Measurements from ENCODE around the gene PTEN. TPM values are rescaled to one million over a fixed set of nuclear protein-coding genes. Genes with fewer than 3 reads are reported as not detected.

Gene PTEN
- total RNA-seq, 1 experiment from 2014 or later, result 33.3 TPM

- DNase-seq (ENCODE audit: low read depth), result no peak
Observed at GRCh38 chr10:87920538-87920937, 57.1 kb downstream of the PTEN start.

GRCh38 chr10:87921931-87922688 lies 58.7 kb downstream of the PTEN start:
- DNase-seq (ENCODE audit: low read depth), result no peak

- DNase-seq (ENCODE audit: low read depth), result no peak
Observed at GRCh38 chr10:87923233-87923632, 59.8 kb downstream of the PTEN start.

GRCh38 chr10:87925570-87925969 lies 62.1 kb downstream of the PTEN start:
- peak; percentile 10 for DNase-seq (ENCODE audit: low read depth)

DNA sequence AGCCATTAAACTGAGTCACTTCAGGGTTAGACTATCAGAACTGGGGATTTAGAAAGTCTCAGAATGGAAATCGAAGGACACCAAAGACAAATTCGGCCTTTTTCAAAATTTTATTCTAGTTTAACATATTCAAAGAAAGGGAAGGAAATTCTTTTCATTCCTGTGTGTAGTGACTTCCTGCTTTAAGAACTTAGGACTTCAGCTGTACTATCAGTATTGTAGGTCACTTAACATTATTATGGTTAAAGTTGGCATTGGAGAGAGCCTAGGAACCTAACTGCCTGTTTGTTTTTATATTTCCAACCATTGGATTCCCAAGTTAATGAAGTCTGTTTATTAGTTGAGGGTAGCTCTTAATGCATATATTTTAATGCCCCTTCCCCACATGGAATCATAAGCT lies 63.7 kb downstream of the PTEN start:
- DNase-seq (ENCODE audit: low read depth), result no peak

- DNase-seq (ENCODE audit: low read depth), result no peak
Observed at GRCh38 chr10:87928996-87929395, 65.6 kb downstream of the PTEN start.

DNA sequence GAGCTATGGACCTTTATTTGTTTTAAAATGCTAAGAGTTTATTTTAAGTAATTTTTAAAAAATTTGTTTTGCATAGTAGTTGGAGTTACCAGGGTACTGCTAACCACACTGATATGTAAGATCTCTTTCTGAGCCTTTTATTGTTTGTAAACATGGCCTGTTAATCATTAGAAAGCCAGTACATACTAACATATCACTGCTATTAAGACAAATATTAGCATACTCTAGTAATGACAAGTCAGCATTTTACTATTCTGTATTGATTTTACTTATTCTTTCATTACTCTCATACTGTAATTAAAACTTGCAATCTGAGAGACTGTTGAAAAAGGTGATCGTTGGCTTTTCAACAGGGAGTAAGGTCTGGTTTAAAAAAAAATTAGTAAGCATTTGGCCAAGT lies 66.7 kb downstream of the PTEN start:
- no peak for DNase-seq (ENCODE audit: low read depth)

DNA sequence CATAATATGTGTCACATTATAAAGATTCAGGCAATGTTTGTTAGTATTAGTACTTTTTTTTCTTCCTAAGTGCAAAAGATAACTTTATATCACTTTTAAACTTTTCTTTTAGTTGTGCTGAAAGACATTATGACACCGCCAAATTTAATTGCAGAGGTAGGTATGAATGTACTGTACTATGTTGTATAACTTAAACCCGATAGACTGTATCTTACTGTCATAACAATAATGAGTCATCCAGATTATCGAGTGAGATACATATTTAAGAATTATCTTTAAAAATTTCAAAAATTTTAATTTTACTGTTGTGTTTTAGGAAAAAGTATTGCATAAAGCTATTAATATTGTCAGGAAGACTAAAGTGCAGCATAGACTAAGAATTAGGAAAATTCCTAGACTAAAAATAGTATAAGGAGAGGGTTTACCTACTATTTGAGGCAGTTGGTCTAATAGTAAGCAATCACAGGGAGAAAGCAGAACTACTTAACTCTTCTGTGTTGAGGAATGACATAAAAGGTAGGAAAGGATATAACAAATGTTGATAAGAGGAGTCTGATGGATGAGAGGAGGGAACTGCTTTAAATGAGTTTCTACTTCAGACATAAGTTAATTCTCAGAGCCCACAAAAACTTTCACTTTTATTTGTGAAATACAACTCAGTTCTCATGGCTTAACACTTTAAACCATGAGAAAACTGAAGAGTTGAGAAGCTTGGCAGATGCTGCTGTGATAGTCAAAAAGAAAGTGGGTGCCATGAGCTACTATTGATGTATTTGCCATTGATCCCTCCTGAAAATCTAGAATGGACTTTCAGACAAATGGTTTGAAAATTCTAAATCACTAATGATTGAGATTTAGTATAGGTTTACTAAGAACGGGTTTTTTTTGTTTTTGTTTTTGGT lies 67.8 kb downstream of the PTEN start:
- no peak for DNase-seq (ENCODE audit: low read depth)

- DNase-seq (ENCODE audit: low read depth), result peak; percentile 3
Observed at GRCh38 chr10:87931836-87932230, 68.4 kb downstream of the PTEN start.

GRCh38 chr10:87935290-87936141 lies 72.1 kb downstream of the PTEN start:
- DNase-seq (ENCODE audit: low read depth), result no peak

DNA sequence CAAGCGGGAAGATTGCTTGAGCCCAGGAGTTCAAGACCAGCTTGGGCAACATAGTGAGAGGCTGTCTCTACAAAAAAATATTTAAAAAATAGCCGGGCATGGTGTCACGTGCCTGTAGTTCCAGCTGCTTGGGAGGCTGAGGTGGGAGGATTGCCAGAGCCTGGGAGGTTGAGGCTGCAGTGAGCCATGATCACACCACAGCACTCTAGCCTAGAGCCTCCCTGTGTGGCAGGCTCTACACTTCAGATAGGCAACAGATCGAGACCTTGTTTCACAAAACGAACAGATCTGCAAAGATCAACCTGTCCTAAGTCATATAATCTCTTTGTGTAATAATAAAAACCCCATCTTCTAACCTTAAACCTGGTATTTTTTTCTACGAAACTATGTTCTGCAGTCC lies 76.8 kb downstream of the PTEN start:
- DNase-seq (ENCODE audit: low read depth), result no peak

- no peak for DNase-seq (ENCODE audit: low read depth)
Observed at GRCh38 chr10:87942884-87943527, 79.6 kb downstream of the PTEN start.

GRCh38 chr10:87945984-87946383 lies 82.6 kb downstream of the PTEN start:
- DNase-seq (ENCODE audit: low read depth), result no peak

- no peak for DNase-seq (ENCODE audit: low read depth)
Observed at GRCh38 chr10:87952612-87953011, 89.2 kb downstream of the PTEN start.

DNA sequence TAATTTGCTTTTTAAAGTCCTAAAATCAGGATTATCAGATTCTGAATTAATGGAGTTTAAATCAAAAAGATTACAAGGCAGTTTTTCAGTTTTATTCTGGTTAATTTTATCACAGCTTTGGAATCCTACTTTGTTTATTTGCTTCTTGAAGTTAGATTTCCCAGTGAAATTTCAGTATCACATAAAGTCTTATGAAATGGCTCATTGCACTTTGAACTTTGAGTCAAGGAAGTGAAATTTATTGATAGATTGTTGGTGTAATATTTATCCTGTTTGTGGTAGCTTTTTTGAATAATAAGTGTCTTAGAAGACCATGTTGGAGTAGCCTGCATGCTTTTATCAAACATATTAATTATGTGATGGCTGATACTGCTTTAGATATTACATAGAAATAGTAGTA lies 92.6 kb downstream of the PTEN start:
- DNase-seq (ENCODE audit: low read depth), result no peak

DNA sequence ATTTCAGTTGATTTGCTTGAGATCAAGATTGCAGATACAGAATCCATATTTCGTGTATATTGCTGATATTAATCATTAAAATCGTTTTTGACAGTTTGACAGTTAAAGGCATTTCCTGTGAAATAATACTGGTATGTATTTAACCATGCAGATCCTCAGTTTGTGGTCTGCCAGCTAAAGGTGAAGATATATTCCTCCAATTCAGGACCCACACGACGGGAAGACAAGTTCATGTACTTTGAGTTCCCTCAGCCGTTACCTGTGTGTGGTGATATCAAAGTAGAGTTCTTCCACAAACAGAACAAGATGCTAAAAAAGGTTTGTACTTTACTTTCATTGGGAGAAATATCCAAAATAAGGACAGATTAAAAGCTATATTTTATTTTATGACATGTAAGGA lies 94.3 kb downstream of the PTEN start:
- no peak for DNase-seq (ENCODE audit: low read depth)

DNA sequence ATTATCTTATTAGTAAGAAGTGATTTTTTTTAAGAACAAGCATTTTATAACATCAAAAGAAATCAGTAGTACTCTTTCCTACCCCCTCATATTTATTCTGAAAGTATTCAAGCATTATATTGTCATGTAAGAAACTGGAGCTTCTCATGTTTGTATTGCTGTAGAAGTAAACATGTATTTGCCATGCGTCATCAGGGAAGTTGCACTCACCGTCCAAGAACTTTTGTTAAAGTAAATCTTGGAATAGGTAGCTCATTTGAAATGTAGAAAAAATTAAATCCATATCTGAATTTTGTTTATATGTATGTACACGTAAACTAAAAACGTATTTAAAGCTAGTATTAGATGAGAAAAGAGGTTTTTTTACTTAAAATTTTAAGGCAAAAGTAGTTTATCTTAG lies 96.8 kb downstream of the PTEN start:
- no peak for DNase-seq (ENCODE audit: low read depth)

DNA sequence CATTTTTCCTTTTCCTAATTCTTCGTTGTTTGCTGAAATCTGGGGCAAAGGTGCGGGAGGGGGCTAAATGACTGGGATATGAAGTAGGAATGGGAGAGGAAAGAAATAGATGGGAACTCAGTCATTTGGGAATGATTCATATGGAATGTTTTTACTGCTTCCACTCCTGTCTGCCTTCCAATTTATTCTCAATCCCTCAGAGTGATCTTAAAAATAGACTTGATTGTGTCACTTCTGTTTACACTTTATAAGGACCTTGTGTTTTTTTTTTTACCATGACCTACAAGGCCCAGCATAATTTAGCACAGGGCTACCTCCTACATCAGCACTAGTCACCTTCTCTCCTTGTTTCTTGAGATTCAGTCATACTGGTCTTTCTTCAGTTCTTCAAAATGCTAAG lies 97.9 kb downstream of the PTEN start:
- DNase-seq (ENCODE audit: low read depth), result peak; percentile 7

DNA sequence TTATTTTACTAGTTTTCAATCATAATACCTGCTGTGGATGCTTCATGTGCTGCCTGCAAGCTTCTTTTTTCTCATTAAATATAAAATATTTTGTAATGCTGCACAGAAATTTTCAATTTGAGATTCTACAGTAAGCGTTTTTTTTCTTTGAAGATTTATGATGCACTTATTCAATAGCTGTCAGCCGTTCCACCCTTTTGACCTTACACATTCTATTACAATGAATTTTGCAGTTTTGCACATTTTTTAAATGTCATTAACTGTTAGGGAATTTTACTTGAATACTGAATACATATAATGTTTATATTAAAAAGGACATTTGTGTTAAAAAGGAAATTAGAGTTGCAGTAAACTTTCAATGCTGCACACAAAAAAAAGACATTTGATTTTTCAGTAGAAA lies 103.0 kb downstream of the PTEN start:
- no peak for DNase-seq (ENCODE audit: low read depth)

GRCh38 chr10:87973635-87974034 lies 110.2 kb downstream of the PTEN start:
- no peak for DNase-seq (ENCODE audit: low read depth)

GRCh38 chr10:87974130-87974529 lies 110.7 kb downstream of the PTEN start:
- DNase-seq (ENCODE audit: low read depth), result no peak

DNA sequence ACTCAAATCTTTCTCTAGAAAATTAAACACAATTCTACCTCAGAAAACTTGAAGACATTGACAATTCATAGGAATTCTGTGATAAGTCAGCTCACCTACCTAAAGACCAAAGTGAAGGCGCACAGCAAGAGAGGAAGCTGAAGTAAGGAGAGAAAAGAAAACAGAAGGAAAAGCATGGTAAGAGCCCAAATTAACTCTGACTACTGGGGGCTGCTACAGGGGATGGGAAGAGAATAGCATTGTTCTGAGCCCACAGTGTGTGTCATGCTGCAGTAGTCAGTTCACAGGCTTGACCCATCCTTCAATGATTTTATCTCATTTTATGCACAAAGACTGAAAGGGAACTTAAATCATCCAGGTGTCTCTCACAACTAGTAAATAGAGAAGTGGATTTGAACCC lies 111.3 kb downstream of the PTEN start:
- DNase-seq (ENCODE audit: low read depth), result no peak

Measured in Daoy (cell line).